DOHH2 (cell line): ENCODE data around the gene ASAP2.

ENCODE experiments used
- EZH2phosphoT487 ChIP-seq: fragments of 200-600 bp; sonication (generic); IDR thresholded peaks from 2 replicates; pipeline ENCODE4 v1.6.1; 2017; ENCODE audit warnings: borderline replicate concordance, mild to moderate bottlenecking, antibody characterized with exemption, low read length, moderate library complexity, mixed read lengths
- TF ChIP-seq, protein P1 (sequence below): fragments of 200-600 bp; sonication (generic); IDR thresholded peaks from one replicate; pipeline ENCODE4 v1.5.1; 2014; ENCODE audit warnings: antibody characterized with exemption, mild to moderate bottlenecking, low read depth, low read length; ENCODE audit not compliant: poor library complexity, severe bottlenecking

GRCh38 chr2:9206991-9207640 is 504 bp downstream of the ASAP2 start:
- TF ChIP-seq, protein P1, sequence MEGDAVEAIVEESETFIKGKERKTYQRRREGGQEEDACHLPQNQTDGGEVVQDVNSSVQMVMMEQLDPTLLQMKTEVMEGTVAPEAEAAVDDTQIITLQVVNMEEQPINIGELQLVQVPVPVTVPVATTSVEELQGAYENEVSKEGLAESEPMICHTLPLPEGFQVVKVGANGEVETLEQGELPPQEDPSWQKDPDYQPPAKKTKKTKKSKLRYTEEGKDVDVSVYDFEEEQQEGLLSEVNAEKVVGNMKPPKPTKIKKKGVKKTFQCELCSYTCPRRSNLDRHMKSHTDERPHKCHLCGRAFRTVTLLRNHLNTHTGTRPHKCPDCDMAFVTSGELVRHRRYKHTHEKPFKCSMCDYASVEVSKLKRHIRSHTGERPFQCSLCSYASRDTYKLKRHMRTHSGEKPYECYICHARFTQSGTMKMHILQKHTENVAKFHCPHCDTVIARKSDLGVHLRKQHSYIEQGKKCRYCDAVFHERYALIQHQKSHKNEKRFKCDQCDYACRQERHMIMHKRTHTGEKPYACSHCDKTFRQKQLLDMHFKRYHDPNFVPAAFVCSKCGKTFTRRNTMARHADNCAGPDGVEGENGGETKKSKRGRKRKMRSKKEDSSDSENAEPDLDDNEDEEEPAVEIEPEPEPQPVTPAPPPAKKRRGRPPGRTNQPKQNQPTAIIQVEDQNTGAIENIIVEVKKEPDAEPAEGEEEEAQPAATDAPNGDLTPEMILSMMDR = no peak
- no peak for TF ChIP-seq EZH2phosphoT487
